ENCODE data around the gene RIN1. TPM values are rescaled to one million over a fixed set of nuclear protein-coding genes. Genes with fewer than 3 reads are reported as not detected.
A peak's percentile ranks its signal among the peaks of the same experiment; 100 is the strongest.

RIN1 gene
- polyA plus RNA-seq, 1 donor (not counting 4 experiments of a cell fraction or from before 2014, with no cell fraction given) = 10.6 TPM

- FAIRE-seq (no peak), DNase-seq (ENCODE audit: low read depth, low spot score) (no peak)
- no peak overlapping the region for H2AFZ ChIP-seq (ENCODE audit: control insufficient read depth, low read length)
- TF ChIP-seq CTCF (optimal IDR thresholded peaks at IDR 0.05 in 1 of 3, IDR thresholded peaks at IDR 0.05 in 1 of 3, conservative IDR thresholded peaks at IDR 0.05 in 1 of 3; ENCODE audit: extremely low read depth in 1 of 3, insufficient read depth in 2 of 3, low read length in 3 of 3) = no peak
- TF ChIP-seq EZH2 (IDR thresholded peaks at IDR 0.05; ENCODE audit: low read length) = no peak
- H3K9me3 ChIP-seq (ENCODE audit: control insufficient read depth, low read depth, low read length) = no peaks in the 10 kb centered on the region
- H3K36me3 ChIP-seq (ENCODE audit: control insufficient read depth in 2 of 2, extremely low read depth in 1 of 2, insufficient read depth in 2 of 2, low read length in 2 of 2) = peaks cover 0 to 5% of the 10 kb centered on the region in 2 experiments
- no peak overlapping the region for H3K4me2 ChIP-seq (ENCODE audit: control insufficient read depth, extremely low read depth, insufficient read depth, low read depth, low read length)
- no peak overlapping the region for H3K27ac ChIP-seq (ENCODE audit: control insufficient read depth, insufficient read depth, low read length)
- no peak overlapping the region for H3K9ac ChIP-seq (ENCODE audit: control insufficient read depth, extremely low read depth, insufficient read depth, low read length)
- peaks cover 1% of the 10 kb centered on the region for H3K4me1 ChIP-seq (ENCODE audit: control insufficient read depth, extremely low read depth, insufficient read depth, low read length)
- no peaks in the 10 kb centered on the region for H3K79me2 ChIP-seq (ENCODE audit: control insufficient read depth, insufficient read depth, low read length)
- H3K4me3 ChIP-seq (ENCODE audit: control insufficient read depth in 2 of 3, extremely low read depth in 1 of 3, insufficient read depth in 2 of 3, low read depth in 1 of 3, low read length in 3 of 3) = no peak overlapping the region
- H3K9me1 ChIP-seq (ENCODE audit: control insufficient read depth, extremely low read depth, insufficient read depth, low read length) = no peaks in the 10 kb centered on the region
- dilution Hi-C loops (cut with MboI; ENCODE audit: extremely low pct_ligation_motif_present, low sequenced_read_pairs) = no loop called here
- H3K27me3 ChIP-seq (ENCODE audit: control insufficient read depth, extremely low read depth, insufficient read depth, low read length) = no peaks in the 10 kb centered on the region
- peaks cover 3% of the 10 kb centered on the region for H4K20me1 ChIP-seq (ENCODE audit: control insufficient read depth, extremely low read depth, insufficient read depth, low read length)
Measured at GRCh38 chr11:66365166-66365565, 28.9 kb upstream of the RIN1 start.

- H3K4me2 ChIP-seq (ENCODE audit: control insufficient read depth, extremely low read depth, insufficient read depth, low read depth, low read length) = no peak overlapping the region
- no peaks in the 10 kb centered on the region for H3K9me1 ChIP-seq (ENCODE audit: control insufficient read depth, extremely low read depth, insufficient read depth, low read length)
- no peak overlapping the region for H2AFZ ChIP-seq (ENCODE audit: control insufficient read depth, low read length)
- DNase-seq (ENCODE audit: low read depth, low spot score) (no peak), FAIRE-seq (no peak)
- dilution Hi-C loops (cut with MboI; ENCODE audit: extremely low pct_ligation_motif_present, low sequenced_read_pairs) = no loop called here
- no peaks in the 10 kb centered on the region for H3K4me1 ChIP-seq (ENCODE audit: control insufficient read depth, extremely low read depth, insufficient read depth, low read length)
- H4K20me1 ChIP-seq (ENCODE audit: control insufficient read depth, extremely low read depth, insufficient read depth, low read length) = peaks cover 3% of the 10 kb centered on the region
- no peak overlapping the region for H3K9ac ChIP-seq (ENCODE audit: control insufficient read depth, extremely low read depth, insufficient read depth, low read length)
- no peaks in the 10 kb centered on the region for H3K9me3 ChIP-seq (ENCODE audit: control insufficient read depth, low read depth, low read length)
- H3K27me3 ChIP-seq (ENCODE audit: control insufficient read depth, extremely low read depth, insufficient read depth, low read length) = no peaks in the 10 kb centered on the region
- H3K79me2 ChIP-seq (ENCODE audit: control insufficient read depth, insufficient read depth, low read length) = no peaks in the 10 kb centered on the region
- H3K4me3 ChIP-seq (ENCODE audit: control insufficient read depth in 2 of 3, extremely low read depth in 1 of 3, insufficient read depth in 2 of 3, low read depth in 1 of 3, low read length in 3 of 3) = no peak overlapping the region
- no peak overlapping the region for H3K27ac ChIP-seq (ENCODE audit: control insufficient read depth, insufficient read depth, low read length)
- TF ChIP-seq CTCF (optimal IDR thresholded peaks at IDR 0.05 in 1 of 3, IDR thresholded peaks at IDR 0.05 in 1 of 3, conservative IDR thresholded peaks at IDR 0.05 in 1 of 3; ENCODE audit: extremely low read depth in 1 of 3, insufficient read depth in 2 of 3, low read length in 3 of 3) (peak; percentile 72 to 87 (median 85)), EZH2 (IDR thresholded peaks at IDR 0.05; ENCODE audit: low read length) (no peak)
- H3K36me3 ChIP-seq (ENCODE audit: control insufficient read depth in 2 of 2, extremely low read depth in 1 of 2, insufficient read depth in 2 of 2, low read length in 2 of 2) = peaks cover 0 to 5% of the 10 kb centered on the region in 2 experiments
Measured at GRCh38 chr11:66363805-66364535, 27.7 kb upstream of the RIN1 start.

Data from keratinocyte (primary cell).